GM19467 (cell line): Measurements from ENCODE around the gene TNIK.

Experiments used
- ATAC-seq: cut with Tn5 transposase; IDR thresholded peaks from one replicate; pipeline ENCODE4 v1.9.1; 2021; ENCODE audit warnings: mild to moderate bottlenecking, moderate library complexity; ENCODE audit not compliant: unreplicated experiment

The TNIK gene

DNA sequence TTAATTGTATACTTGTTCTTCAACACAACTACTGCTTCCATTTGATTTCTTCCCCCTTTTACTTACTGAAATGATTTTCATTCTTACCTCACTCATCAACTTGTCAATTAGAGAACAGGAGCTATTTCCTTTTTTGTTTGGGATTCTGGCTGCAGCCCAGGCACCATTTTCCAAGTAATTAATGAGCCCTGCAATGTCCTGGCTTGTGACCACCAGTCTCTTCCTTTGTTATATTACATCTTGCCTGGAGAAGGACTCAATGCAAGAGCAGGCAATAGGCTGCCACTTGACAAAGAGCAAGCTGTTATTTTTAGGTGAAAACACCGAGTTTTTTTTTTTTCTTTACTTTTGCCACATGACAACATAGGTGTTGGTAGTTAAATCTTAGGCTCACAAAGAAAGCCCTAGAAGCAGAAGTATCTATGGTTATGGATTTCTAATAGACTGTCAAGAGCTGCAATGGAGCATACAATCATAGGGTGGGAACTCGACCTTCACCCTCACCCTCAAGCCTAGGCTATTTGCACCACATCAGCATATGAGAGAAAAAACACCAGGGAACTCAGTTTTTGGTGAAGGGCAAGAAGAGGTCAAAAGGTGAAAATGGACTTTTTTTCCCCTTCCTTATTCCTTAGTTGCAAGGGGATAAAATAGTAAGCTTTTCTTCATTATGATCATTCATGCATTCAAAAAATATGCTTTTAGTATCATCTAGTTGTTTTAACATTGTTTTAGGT is 114.9 kb downstream of the TNIK start:
- no peak for ATAC-seq

DNA sequence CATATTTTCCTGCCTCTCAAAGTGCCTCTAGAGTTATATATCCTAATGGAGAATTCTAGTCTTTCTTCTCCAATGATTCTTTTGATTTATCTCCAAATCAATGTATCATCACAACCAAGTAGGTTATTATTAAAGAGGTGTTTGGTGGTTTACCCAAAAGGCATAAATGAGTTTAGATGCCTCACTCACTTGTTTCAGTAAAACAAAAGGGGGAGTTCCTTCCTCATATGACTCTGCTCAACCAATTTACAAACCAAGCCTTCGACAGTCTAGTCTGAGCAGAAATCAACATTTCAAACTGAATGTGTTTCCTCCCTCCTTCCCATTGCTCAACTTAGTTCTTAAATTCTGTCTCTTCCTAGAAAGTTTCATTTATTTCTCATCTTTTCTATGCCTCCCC is 116.5 kb downstream of the TNIK start:
- no peak for ATAC-seq

DNA sequence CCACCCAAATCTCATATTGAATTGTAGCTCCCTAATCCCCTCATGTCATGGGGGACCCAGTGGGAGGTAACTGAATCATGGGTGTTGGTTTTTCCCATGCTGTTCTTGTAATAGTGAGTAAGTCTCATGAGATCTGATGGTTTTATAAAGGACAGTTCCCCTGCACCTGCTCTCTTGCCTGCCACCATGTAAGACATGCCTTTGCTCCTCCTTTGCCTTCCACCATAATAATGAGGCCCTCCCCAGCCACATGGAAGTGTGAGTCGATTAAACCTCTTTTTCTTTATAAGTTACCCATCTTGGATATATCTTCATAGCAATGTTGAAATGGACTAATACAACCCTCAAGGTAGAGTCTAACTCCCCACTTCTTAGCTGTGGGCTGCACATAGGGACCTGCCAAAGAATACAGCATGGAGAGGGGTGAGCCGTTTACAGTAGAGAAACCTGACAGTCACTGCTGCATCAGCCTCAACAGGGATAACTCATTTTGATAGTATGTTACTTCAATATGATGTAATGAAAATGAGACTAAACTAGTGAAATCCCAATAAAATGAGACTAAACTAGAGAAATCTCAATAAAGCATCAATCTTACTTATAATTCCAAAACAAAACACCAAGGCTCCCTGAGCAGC is 117.3 kb downstream of the TNIK start:
- no peak for ATAC-seq

DNA sequence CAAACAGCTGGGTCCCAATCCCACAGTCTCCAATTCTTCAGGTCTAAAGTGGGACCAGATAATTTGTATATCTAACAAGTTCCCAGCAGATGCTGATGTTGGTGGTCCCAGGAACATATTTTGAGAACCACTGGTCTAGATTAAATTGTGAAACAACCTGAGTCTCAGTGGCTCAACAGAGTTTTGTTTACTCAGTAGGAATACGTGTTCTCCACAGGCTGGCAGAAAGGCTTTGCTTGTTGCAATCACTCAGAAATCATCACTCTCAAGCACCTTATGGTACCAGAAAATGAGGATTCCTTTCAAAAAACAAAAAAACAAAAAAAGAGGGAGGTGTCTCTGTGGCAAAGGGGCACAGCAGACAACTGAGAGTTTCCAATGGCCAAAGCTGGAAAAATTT is 118.0 kb downstream of the TNIK start:
- no peak for ATAC-seq

DNA sequence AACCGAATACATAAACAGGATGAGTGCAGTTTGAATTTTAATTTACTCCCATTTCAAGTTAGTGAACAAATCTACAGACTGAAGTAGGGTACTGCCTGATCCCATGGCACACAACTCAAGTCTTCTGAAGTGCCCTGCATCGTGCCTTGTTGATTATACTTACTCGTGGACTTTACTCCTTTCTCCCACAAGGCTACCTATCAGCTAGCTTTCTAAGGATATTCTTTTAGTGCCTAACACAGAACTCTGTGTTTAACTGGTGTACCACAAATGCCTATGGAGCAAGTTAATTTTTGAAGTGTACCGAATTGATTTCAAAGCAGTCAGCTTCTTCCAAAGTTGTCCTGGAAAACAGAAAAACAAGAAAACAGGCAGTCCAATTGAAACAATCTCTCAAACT is 119.8 kb downstream of the TNIK start:
- no peak for ATAC-seq

DNA sequence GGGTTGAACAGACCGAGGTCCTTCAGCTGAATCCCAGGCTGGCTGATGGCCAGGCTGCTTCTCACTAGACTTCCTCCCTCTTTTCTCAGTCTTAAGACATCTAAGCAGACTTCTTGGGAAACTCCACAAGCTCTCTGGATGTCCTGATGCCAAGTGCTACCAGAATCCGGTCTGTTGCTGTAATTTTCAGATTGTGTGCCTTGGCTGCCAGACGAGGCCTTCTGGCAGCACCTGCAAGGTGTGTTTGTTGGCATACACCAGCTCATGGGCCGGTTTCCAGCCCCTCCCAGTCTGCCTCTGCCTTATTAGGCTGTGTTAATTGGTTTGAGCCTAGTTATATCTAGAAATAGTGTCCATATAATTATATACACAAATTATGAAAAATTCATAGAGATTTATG is 120.6 kb downstream of the TNIK start:
- ATAC-seq = no peak

DNA sequence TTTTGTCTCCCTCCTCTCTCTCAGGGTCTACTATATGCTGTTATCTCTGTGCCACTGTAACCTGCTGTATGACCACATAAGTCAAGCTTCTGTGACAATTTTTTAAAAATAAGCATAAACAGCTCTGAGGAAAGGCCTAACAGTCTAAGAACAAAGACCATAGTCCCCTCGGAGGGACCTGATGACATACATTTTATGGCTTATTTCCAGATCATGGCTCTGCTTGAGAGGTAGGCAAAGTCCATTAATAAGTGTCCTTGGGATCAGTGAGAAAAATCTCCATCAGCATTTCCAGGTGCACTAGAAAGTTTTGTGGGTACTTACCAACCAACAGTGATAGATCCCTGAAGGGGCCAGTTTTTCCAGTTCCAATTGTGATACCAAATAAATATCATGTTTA is 123.8 kb downstream of the TNIK start:
- ATAC-seq = no peak

DNA sequence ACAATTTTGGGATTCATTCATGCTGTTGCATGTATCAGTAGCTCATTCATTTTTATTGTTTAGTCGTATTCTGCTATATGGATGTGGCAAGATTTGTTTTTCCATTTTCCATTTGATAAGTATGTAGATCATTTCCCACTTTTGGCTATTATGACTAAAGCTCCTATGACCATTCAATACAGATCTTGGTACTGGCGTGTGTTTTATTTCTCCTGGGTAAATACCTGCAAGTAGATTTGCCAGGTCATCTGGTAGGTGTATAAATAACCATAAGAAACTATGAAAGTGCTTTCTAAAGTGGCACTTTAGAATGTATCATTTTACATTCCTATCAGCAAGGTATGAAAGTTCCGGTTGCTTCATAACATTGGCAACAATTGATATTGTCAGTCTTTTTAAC is 124.6 kb downstream of the TNIK start:
- ATAC-seq = no peak

DNA sequence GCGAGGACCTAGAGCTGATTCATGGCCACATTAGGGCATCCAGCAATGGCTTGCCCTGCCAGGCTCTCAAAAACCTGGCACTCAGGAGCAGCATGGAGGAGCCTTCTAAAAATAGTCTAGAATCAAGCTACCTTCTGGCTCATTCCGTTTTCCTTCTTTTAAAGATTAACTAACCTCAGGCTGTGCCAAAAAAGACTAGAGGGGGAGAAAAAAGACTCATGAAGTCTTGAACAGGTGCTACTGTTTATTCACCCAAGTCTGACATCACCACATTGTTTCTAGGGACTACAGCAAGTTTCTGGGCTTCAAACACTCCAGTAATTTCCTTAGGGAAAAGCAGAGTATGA is 125.8 kb downstream of the TNIK start:
- no peak for ATAC-seq

DNA sequence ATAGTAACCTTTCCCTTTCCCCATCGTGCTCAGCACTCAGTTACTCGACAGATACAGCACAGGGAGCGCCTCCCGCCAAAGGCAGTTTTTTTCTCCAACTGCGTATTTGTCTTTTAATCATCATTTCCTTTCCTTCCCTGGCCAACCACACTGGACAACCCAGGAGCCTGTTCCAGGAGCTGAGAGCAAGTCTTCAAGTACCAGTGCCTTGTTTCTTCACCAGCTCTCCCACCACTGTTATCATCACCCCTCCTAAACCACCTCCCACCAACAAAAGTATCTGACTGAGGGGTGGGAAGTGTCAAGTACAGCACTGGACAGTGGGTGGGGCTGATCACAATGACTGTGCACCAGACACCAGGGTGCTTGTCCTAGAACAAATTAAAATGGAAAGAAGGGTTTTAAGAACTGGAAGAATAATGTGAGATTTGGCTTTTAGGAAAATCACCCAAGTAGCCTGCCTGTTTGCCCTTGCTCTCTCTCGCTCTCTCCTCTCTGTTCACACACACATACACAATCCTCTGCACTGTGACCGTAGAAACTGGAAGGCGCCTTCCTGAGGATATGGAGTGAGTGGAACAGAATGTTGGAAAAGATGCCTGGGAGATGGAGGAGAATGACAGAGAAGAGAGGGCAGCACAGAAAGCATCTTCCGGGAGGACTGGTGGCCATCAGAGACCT is 126.3 kb downstream of the TNIK start:
- ATAC-seq = no peak

DNA sequence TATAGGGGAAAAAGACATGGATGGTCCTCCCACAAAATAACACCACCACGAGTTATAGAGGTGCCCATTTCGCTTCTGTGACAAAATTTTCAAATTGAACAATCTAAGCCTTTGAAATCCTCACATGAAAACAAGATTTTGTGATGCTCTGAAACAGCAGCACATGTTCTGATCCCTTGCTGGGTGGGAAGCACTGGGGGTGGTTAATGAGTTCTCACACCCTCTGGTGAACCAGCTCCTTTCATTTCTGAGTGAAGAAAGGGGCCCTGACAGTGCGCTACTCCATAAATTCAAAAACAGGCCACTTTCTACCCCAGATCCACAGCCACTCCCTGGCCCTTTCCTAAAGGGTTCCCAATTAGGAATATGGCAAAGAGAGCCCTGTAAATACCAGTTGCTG is 129.3 kb downstream of the TNIK start:
- ATAC-seq = no peak

DNA sequence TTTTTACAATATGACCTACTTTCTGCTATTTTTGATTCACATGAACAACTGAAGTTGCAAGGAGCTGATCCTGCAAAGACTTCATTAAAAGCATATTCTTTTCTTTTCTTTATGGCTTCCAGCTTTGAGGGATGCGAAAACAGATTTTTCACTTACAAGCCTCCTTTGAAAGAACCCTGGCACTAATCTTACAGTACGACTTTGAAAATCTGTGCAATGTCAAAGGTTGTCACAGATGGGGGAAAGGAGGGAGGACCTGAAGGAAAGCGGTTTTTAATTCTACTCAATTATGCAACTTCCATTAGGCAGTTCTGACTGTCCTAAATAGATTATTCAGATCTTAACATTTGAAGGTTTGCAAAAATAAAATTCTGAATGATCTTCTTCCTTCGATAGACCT is 130.5 kb downstream of the TNIK start:
- ATAC-seq = no peak

DNA sequence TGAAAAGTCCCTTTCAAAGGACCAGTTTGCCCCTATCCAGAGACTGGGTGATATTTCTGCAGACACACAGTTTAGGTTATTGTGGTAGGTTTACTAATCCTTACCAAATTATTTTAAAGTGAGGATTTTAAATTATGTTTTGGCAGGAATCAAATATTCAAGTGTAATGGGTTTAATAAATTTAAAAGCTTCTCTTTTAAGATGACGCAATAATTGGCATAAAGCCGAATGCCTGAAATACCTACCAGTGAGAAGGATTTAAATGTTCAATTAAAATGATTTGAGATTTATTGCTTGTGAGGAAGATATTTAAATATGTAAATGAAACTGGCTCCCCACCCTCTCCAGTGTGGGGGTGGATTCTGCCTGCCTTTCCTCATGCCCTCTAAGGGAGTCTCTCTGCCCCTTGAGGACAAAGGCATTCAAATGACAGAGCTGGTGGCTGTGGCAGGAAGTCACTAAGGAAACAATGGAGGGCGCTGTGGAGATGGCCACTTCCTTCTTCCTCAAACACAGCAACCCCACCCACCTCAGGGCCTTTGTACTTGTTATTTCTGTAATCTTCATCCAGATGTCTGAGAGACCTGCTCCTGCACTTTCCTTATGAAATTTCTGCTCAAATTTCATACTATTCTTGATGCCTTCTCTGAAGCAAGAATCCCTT is 131.7 kb downstream of the TNIK start:
- ATAC-seq = no peak

DNA sequence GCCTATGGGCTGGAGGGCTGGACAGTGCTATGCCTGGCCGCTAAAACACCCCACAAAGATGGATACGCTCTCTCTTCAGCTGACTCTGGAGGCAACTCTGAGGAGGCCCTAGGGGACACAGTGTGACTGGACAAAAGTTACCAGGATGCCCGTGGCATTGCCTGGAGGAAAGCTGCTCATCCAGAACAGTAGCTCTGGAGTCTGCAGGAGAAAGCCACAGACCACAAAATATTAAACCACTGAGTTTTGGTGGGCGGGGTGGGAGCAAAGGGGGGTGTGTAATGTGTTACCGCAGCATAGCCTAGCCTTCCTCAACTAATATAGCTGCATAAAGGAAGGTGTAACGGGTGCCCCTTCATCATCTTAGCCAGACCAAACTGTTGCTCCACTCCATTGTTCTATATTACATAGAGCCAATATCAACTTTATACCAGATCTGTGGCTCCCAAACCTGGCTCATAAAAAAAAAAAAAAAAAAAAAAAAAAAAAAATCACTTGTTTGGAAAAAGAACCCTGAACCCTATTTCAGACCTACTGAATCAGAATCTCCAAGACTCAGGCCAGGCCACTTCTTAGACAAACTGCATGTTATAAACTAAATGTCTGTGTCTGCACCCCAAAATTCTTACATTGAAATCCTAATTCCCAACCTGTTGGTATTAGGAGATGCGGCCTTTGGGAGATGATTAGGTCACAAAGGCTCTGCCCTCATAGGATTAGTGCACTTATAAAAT is 132.6 kb downstream of the TNIK start:
- ATAC-seq = no peak

DNA sequence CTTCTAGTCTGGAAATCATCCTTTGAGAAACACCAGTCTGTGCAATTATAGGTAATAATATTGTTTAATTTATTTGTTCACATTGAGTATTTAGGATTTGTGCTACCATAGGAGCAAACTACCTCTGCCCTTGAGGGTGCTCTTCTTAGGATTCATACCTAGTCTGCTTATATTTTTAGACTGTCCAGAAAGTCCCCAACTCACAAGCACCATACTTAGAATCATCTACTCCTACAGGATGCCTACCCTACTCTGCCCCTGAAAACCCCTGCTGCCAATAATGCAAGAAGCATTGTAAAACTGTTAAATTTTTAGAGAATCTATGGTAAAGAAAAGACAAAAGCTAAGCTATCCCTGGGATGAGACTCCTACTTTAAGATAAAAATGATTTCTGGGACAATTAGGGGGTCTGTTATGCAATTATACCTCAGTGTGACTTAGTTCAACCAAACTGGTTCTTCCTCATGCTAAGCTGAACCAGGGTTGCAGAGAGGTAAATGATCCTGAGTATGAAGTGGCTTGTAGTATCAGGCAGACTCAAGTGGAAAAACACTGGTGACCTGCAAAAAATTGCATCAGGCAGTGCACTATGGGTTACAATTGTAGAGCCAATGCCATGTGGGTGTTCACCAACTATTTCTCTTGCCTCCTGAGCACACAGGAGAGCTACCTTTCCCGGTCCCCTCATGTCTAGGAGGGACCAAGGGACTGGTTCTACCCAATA is 133.3 kb downstream of the TNIK start:
- ATAC-seq = no peak

DNA sequence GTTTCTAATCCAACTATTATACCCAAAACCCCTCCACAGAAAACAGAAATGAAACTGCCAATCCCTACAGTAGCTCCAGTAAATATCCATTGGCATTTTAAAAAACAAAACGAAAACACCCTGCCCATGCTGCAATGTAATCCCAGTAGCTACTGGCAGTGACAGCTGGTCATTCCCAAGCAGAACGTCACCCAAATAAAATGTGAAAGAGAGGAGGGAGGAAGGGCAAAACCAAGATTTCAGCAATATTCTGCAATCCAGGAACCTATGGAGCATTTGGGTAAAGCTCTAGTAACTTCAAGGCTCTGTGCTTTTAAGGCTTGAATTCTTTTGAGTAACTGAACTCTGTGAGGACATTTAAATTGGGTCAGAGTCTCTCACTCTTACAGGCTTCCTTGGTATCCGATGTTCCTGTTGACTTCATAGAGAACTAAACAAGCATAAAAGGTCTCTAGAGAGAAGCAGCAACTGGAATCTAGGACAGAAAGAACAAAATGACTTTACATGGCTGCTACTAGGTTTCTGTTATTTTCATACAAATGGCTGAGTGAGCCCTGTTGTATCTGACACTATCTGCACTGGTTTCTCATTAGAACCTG is 136.2 kb downstream of the TNIK start:
- ATAC-seq = no peak

DNA sequence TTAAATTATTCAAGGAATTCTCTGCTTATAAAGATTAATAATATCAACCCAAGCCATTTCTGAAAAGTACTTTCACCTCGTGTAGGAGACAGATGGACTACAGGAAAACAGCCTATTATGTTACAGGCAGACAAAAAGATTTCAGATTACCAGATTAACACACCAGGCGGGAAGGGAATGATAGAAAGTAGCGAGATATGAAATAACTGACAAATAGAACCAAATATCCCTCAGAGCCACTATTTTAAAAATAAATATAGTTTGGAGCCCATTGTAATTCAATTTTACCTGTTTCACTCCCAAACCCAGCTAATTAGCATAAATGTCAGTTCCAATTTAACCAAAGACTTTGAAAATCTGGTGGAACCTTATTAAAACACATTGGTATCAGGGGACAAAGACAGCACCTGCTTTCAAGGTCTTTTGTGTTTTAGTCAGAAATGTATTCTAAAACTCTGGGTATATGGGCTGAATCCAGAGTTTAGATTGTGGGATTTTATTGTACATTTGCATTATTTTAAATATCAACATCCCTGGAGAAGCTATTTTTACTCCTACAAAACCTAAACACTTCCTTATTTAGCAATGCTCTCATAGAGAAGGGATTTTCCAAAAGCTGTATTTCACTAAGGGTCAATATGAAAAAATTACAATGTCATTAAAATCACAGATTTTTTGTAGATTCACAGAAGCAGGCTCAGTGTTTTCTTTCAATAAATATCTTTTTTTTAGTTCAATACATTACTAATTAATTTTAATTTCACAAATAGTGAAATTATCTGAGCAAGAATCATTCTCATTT is 138.4 kb downstream of the TNIK start:
- no peak for ATAC-seq

DNA sequence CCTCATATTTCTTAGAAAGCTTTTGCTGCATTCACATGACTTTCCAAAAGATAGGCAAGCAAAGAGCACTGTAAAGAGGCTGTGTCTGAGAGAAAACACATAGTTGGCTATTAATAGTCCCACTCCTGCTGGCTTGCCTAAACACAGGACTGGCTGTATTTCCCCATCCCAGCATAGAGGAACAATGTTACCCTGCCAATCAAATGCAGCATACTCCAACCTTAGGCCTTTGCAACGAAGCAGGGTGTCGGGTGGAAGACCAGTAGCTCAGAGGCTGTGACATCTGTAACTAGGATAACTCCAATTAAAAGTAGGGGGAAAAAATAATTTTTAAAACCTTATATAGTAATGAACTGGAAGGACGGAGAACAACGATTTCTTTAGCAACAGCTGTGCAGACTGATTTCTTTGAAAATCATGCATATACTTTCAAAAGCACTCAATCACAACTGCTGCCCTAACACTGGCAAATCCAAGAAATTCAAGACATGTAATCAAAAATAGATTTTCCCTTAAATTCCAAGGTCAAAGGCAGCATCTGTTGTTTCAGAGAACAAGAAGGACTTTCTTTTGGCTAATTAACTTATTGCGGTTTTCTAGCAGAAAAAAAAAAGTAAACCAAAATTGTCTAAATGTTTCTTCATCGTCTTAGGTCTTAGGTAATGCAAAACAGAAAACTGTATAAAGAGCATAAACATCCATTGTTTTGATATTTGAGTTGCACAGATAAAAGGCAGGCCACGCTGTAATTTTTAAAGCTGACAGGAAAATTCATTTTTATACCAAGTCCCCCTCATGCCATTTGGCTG is 139.3 kb downstream of the TNIK start:
- ATAC-seq = no peak

DNA sequence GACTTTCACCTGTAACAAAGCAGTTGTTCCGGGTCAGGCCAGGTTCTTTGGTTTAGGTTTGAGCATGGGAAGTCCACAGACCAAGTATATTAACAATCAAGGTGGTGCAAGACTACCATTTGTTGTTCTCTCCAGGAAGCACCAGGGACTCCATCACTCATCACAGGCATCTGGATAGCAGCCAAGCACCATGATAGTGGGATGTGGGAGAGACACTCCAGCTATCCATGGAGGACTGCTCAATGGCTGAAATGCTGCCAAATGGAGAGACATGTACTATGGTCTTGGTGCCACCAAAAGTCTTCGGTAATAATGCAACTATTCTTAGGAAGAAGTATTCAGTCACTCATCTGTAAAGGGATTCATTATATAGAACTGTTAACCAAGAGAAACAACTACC is 143.0 kb downstream of the TNIK start:
- ATAC-seq = no peak
